Right kidney (tissue), 1 donor: ENCODE measurements around the gene CRPPA.
"Not testable (repeated sequence)": the region's sequence is repeated elsewhere in the genome, so short reads cannot be mapped to it uniquely, and the experiment has no call there.

Source experiments
- DNase-seq: peaks from one replicate; pipeline ENCODE4 v3.0.0-alpha.2; 2016

Gene CRPPA

GRCh38 chr7:16396766-16397500, 24.4 kb downstream of the CRPPA start:
- no peak for DNase-seq

GRCh38 chr7:16395121-16395520, 26.2 kb downstream of the CRPPA start:
- no peak for DNase-seq

GRCh38 chr7:16393862-16394422, 27.4 kb downstream of the CRPPA start:
- DNase-seq, result no peak

GRCh38 chr7:16392990-16393523, 28.3 kb downstream of the CRPPA start:
- no peak for DNase-seq

- DNase-seq, result not testable (repeated sequence)
Measured at GRCh38 chr7:16383786-16384185, 37.6 kb downstream of the CRPPA start.

- DNase-seq, result not testable (repeated sequence)
Measured at GRCh38 chr7:16383103-16383502, 38.2 kb downstream of the CRPPA start.
